Hepatic stellate cell (primary cell): ENCODE results near the gene MPO.

Experiments
- DNase-seq: peaks from one replicate; pipeline ENCODE4 v3.0.0; 2011; ENCODE audit warnings: low spot score

Gene MPO

GRCh38 chr17:58320163-58320558, 39.4 kb upstream of the MPO start:
- DNase-seq, result no peak

- no peak for DNase-seq
These were observed 38.7 kb upstream of the MPO start for GRCh38 chr17:58319173-58320162.

GRCh38 chr17:58318627-58319172, 38.0 kb upstream of the MPO start:
- DNase-seq, result no peak

GRCh38 chr17:58318065-58318481, 37.3 kb upstream of the MPO start:
- DNase-seq, result no peak

GRCh38 chr17:58317421-58318064, 36.8 kb upstream of the MPO start:
- peak; percentile 82 for DNase-seq

GRCh38 chr17:58316260-58316960, 35.7 kb upstream of the MPO start:
- DNase-seq, result no peak

GRCh38 chr17:58315750-58316149, 35.0 kb upstream of the MPO start:
- DNase-seq, result no peak

GRCh38 chr17:58315281-58315711, 34.6 kb upstream of the MPO start:
- DNase-seq, result no peak

GRCh38 chr17:58314706-58315015, 33.9 kb upstream of the MPO start:
- DNase-seq, result no peak

- DNase-seq, result no peak
These were observed 33.3 kb upstream of the MPO start for GRCh38 chr17:58313815-58314705.

GRCh38 chr17:58312829-58313228, 32.1 kb upstream of the MPO start:
- no peak for DNase-seq

GRCh38 chr17:58312021-58312630, 31.4 kb upstream of the MPO start:
- DNase-seq, result no peak

GRCh38 chr17:58311429-58311894, 30.7 kb upstream of the MPO start:
- no peak for DNase-seq

- DNase-seq, result no peak
These were observed 30.0 kb upstream of the MPO start for GRCh38 chr17:58310511-58311428.

- no peak for DNase-seq
These were observed 29.2 kb upstream of the MPO start for GRCh38 chr17:58309918-58310259.

- no peak for DNase-seq
These were observed 28.5 kb upstream of the MPO start for GRCh38 chr17:58308985-58309917.

- DNase-seq, result no peak
These were observed 27.6 kb upstream of the MPO start for GRCh38 chr17:58308173-58308984.
